Peyer's patch (tissue), 4 donors: Measurements from ENCODE around the gene KLHL9. TPM values are rescaled to one million over a fixed set of nuclear protein-coding genes. Genes with fewer than 3 reads are reported as not detected.

ENCODE experiments used
- DNase-seq, 3 donors: peaks; one replicate each; pipeline ENCODE4 v3.0.0-alpha.2; 2017 to 2019
- H3K27ac ChIP-seq, 4 donors: fragments of 200-600 bp; sonication (generic); one replicate each; pipeline ENCODE4 v1.5.1; 2016 to 2019
- H3K27me3 ChIP-seq, 2 donors: fragments of 200-600 bp; sonication (generic); one replicate each; pipeline ENCODE4 v1.5.1; 2019
- H3K36me3 ChIP-seq, 3 donors: fragments of 200-600 bp; sonication (generic); one replicate each; pipeline ENCODE4 v1.5.1; 2016 to 2019
- H3K4me1 ChIP-seq, 4 donors: fragments of 200-600 bp; sonication (generic); one replicate each; pipeline ENCODE4 v1.5.1; 2016 to 2019
- H3K4me3 ChIP-seq, 4 donors: fragments of 200-600 bp; sonication (generic); 1 replicate in 3 of 4; 2 replicates in 1 of 4; pipeline ENCODE4 v1.5.1; 2016 to 2019; ENCODE audit warnings: mild to moderate bottlenecking in 1 of 4
- H3K9me3 ChIP-seq, 4 donors: fragments of 200-600 bp; sonication (generic); one replicate each; pipeline ENCODE4 v1.5.1; 2016 to 2019; ENCODE audit warnings: mild to moderate bottlenecking in 1 of 4
- POLR2A ChIP-seq, 2 donors: fragments of 450-650 bp; IDR thresholded peaks; one replicate each; pipeline ENCODE4 v1.5.1; 2017; ENCODE audit warnings: antibody characterized with exemption in 2 of 2, mild to moderate bottlenecking in 2 of 2, moderate library complexity in 2 of 2
- total RNA-seq, 4 donors: library from RNA; depleted of rRNA; stranded (reverse); fragments of >200 nt; gene quantifications; one replicate each; pipeline ENCODE4 v1.1.0, GENCODE V29; 2016
- TF ChIP-seq, protein P1 (sequence below), 6 experiments: fragments of 450-650 bp in 4 of 6; fragments of 200-600 bp in 2 of 6; sonication (generic) in 1 of 6; IDR thresholded peaks; one replicate each; pipeline ENCODE4 v1.5.1; 2017 to 2019; ENCODE audit warnings: antibody characterized with exemption in 6 of 6, mild to moderate bottlenecking in 3 of 6, moderate library complexity in 1 of 6

Gene KLHL9
- total RNA-seq, 4 donors from 2014 or later: 16.3 to 23.1 (median 18.5) TPM

DNA sequence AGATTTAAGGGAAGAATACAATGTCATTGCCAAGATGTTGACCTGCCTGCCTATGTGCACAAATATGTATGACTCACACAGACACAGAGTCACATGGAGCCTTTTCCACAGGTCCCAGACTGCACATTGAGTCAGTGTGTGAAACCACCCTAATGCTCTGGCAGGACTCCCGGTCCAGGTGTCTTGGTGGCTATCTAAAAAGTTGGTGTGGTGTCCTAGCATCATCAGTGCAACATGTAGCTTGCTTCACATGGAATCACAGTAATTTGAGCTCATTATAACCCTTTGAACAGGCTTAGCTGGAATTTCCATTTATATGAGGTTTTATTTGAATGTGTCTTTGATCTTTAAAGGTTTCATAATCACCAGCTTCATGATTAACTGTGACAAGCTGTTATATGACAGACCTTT, 40.8 kb downstream of the KLHL9 start:
- no peak for TF ChIP-seq POLR2A (IDR thresholded peaks at IDR 0.05)
- TF ChIP-seq, protein P1, sequence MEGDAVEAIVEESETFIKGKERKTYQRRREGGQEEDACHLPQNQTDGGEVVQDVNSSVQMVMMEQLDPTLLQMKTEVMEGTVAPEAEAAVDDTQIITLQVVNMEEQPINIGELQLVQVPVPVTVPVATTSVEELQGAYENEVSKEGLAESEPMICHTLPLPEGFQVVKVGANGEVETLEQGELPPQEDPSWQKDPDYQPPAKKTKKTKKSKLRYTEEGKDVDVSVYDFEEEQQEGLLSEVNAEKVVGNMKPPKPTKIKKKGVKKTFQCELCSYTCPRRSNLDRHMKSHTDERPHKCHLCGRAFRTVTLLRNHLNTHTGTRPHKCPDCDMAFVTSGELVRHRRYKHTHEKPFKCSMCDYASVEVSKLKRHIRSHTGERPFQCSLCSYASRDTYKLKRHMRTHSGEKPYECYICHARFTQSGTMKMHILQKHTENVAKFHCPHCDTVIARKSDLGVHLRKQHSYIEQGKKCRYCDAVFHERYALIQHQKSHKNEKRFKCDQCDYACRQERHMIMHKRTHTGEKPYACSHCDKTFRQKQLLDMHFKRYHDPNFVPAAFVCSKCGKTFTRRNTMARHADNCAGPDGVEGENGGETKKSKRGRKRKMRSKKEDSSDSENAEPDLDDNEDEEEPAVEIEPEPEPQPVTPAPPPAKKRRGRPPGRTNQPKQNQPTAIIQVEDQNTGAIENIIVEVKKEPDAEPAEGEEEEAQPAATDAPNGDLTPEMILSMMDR (IDR thresholded peaks at IDR 0.05): no peak
- no peak overlapping the region for H3K4me3 ChIP-seq
- H3K9me3 ChIP-seq: no peaks in the 10 kb centered on the region
- no peak for DNase-seq
- no peaks in the 10 kb centered on the region for H3K27me3 ChIP-seq
- no peaks in the 10 kb centered on the region for H3K4me1 ChIP-seq
- no peaks in the 10 kb centered on the region for H3K36me3 ChIP-seq
- no peak overlapping the region for H3K27ac ChIP-seq

DNA sequence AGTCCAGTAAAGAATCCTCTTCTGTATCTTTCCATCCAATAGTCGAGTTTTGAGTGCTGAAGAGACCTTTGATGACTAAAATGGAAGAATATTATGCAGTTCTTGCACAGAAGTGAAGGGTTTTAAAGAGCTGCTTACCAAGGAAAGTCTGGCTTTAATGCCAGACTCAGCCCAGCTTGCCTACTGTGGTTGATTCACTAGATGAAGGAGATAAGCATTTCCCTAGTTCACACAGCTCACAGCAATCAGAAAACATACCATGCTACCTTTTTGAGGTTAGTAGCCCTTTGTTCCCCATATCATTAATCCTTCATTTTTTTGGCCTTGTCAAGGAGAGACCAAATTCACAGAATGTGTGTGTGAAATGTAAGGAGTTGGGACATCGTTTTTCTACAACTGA, 45.4 kb downstream of the KLHL9 start:
- no peak for TF ChIP-seq POLR2A (IDR thresholded peaks at IDR 0.05)
- TF ChIP-seq, protein P1 (IDR thresholded peaks at IDR 0.05): no peak
- Histone ChIP-seq H3K36me3 (no peaks in the 10 kb centered on the region), H3K4me3 (no peak overlapping the region), H3K9me3 (no peaks in the 10 kb centered on the region), H3K27me3 (no peaks in the 10 kb centered on the region), H3K27ac (no peak overlapping the region), H3K4me1 (no peaks in the 10 kb centered on the region)
- DNase-seq: no peak

DNA sequence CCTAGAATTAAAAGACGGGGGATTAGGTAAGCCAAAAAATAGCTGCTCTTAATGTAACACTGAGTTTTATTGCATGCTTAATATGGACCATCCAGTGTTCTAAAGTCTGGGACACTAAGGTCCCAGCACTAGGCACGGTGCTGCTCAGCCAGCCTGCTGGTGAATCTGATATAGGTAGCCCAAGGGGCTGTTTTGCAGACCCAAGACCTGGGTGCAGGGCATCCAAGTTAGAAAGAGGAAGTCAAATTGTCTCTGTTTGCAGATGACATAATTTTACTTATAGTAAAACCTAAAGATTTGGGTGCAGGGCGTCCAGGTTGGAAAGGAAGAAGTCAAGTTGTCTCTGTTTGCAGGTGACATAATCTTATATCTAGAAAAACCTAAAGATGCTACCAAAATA, 47.9 kb downstream of the KLHL9 start:
- TF ChIP-seq, protein P1 (IDR thresholded peaks at IDR 0.05): no peak
- no peak for TF ChIP-seq POLR2A (IDR thresholded peaks at IDR 0.05)

GRCh38 chr9:21286659-21287058, 48.5 kb downstream of the KLHL9 start:
- no peaks in the 10 kb centered on the region for H3K27me3 ChIP-seq
- TF ChIP-seq, protein P1 (IDR thresholded peaks at IDR 0.05): no peak

More for the DNA sequence above, 47.9 kb downstream of the KLHL9 start:
- Histone ChIP-seq H3K4me3 (no peak overlapping the region), H3K4me1 (no peaks in the 10 kb centered on the region), H3K9me3 (no peaks in the 10 kb centered on the region), H3K36me3 (no peaks in the 10 kb centered on the region), H3K27me3 (no peaks in the 10 kb centered on the region), H3K27ac (no peak overlapping the region)
- no peak for DNase-seq

DNA sequence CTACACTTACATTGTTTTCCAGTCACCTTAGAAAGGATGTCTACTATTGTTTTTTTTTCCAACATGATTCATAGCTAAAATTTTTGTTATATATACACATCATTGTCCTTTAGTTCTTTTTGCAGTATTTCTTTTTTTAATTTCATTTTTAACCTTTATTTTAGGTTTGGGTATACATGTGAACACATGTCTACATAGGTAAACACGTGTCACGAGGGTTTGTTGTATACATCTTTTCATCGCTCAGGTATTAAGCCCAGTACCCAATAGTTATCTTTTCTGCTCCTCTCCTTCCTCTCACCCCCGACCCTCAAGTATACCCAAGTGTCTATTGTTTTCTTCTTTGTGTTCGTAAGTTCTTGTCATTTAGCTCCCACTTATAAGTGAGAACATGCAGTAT, 49.1 kb downstream of the KLHL9 start:
- no peaks in the 10 kb centered on the region for H3K9me3 ChIP-seq
- TF ChIP-seq, protein P1 (IDR thresholded peaks at IDR 0.05): no peak
- no peak for TF ChIP-seq POLR2A (IDR thresholded peaks at IDR 0.05)
- no peaks in the 10 kb centered on the region for H3K27me3 ChIP-seq
- H3K4me3 ChIP-seq: no peak overlapping the region
- no peaks in the 10 kb centered on the region for H3K4me1 ChIP-seq
- H3K36me3 ChIP-seq: no peaks in the 10 kb centered on the region
- H3K27ac ChIP-seq: no peak overlapping the region
- no peak for DNase-seq

More at GRCh38 chr9:21286659-21287058, 48.5 kb downstream of the KLHL9 start:
- Histone ChIP-seq H3K4me1 (no peaks in the 10 kb centered on the region), H3K9me3 (no peaks in the 10 kb centered on the region), H3K27ac (no peak overlapping the region), H3K36me3 (no peaks in the 10 kb centered on the region), H3K4me3 (no peak overlapping the region)
- DNase-seq: no peak

- TF ChIP-seq POLR2A (IDR thresholded peaks at IDR 0.05): no peak
- TF ChIP-seq, protein P1 (IDR thresholded peaks at IDR 0.05): no peak
- Histone ChIP-seq H3K36me3 (no peaks in the 10 kb centered on the region), H3K9me3 (no peaks in the 10 kb centered on the region), H3K27me3 (no peaks in the 10 kb centered on the region), H3K27ac (no peak overlapping the region), H3K4me3 (no peak overlapping the region), H3K4me1 (no peaks in the 10 kb centered on the region)
- DNase-seq: no peak
These were observed 53.9 kb downstream of the KLHL9 start for GRCh38 chr9:21281275-21281674.
